ENCODE data around the gene TNFRSF13B. TPM values are rescaled to one million over a fixed set of nuclear protein-coding genes. Genes with fewer than 3 reads are reported as not detected.

Gene TNFRSF13B
- total RNA-seq, 2 donors from 2014 or later = not detected

- DNase-seq (ENCODE audit: low spot score) (no peak), ATAC-seq (ENCODE audit: insufficient number of reproducible peaks, low FRiP score, low read depth) (no peak)
- no peaks in the 10 kb centered on the region for H3K9me3 ChIP-seq
- H3K4me1 ChIP-seq (ENCODE audit: control insufficient read depth in 1 of 2, low read depth in 2 of 2) = no peaks in the 10 kb centered on the region
- no peaks in the 10 kb centered on the region for H3K27me3 ChIP-seq (replicated peaks; ENCODE audit: insufficient read depth)
- no peak overlapping the region for H3K27ac ChIP-seq
- H3K36me3 ChIP-seq = no peaks in the 10 kb centered on the region
- TF ChIP-seq, protein P1, sequence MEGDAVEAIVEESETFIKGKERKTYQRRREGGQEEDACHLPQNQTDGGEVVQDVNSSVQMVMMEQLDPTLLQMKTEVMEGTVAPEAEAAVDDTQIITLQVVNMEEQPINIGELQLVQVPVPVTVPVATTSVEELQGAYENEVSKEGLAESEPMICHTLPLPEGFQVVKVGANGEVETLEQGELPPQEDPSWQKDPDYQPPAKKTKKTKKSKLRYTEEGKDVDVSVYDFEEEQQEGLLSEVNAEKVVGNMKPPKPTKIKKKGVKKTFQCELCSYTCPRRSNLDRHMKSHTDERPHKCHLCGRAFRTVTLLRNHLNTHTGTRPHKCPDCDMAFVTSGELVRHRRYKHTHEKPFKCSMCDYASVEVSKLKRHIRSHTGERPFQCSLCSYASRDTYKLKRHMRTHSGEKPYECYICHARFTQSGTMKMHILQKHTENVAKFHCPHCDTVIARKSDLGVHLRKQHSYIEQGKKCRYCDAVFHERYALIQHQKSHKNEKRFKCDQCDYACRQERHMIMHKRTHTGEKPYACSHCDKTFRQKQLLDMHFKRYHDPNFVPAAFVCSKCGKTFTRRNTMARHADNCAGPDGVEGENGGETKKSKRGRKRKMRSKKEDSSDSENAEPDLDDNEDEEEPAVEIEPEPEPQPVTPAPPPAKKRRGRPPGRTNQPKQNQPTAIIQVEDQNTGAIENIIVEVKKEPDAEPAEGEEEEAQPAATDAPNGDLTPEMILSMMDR (IDR thresholded peaks at IDR 0.05) = no peak
- H3K4me3 ChIP-seq = no peak overlapping the region
Observed at GRCh38 chr17:16935786-16936185, 36.1 kb downstream of the TNFRSF13B start.

DNA sequence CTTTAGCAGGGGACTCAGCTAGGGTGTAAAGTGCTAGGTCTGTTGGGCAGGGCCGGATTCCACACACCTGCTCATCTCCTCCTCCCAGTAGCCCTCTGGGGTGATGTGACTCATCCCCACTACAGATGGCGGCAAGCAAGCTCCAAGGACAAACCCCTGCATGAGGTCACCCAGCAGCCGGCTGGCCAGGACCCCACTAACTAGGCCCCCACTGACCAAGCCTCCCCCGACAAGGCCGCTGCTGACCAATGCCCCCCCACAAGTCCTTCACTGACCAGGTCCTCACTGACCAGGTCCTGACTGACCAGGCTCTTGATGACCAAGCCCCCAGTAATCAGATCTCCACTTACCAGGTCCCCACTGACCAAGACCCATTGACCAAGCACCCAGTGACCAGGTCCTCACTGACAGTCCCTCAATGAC is 36.7 kb downstream of the TNFRSF13B start:
- H3K9me3 ChIP-seq = no peaks in the 10 kb centered on the region
- no peaks in the 10 kb centered on the region for H3K36me3 ChIP-seq
- no peak overlapping the region for H3K4me3 ChIP-seq
- ATAC-seq (ENCODE audit: insufficient number of reproducible peaks, low FRiP score, low read depth) (no peak), DNase-seq (ENCODE audit: low spot score) (no peak)
- H3K4me1 ChIP-seq (ENCODE audit: control insufficient read depth in 1 of 2, low read depth in 2 of 2) = no peaks in the 10 kb centered on the region
- H3K27ac ChIP-seq = no peak overlapping the region
- H3K27me3 ChIP-seq (replicated peaks; ENCODE audit: insufficient read depth) = no peaks in the 10 kb centered on the region
- TF ChIP-seq, protein P1 (IDR thresholded peaks at IDR 0.05) = no peak

GRCh38 chr17:16934836-16935235 is 37.1 kb downstream of the TNFRSF13B start:
- Histone ChIP-seq H3K9me3 (no peaks in the 10 kb centered on the region), H3K27me3 (replicated peaks; ENCODE audit: insufficient read depth) (no peaks in the 10 kb centered on the region), H3K27ac (no peak overlapping the region), H3K36me3 (no peaks in the 10 kb centered on the region), H3K4me1 (ENCODE audit: control insufficient read depth in 1 of 2, low read depth in 2 of 2) (no peaks in the 10 kb centered on the region), H3K4me3 (no peak overlapping the region)
- TF ChIP-seq, protein P1 (IDR thresholded peaks at IDR 0.05) = no peak
- no peak for ATAC-seq (ENCODE audit: insufficient number of reproducible peaks, low FRiP score, low read depth)
- DNase-seq (ENCODE audit: low spot score) = no peak

- DNase-seq (ENCODE audit: low spot score) = no peak
- Histone ChIP-seq H3K36me3 (no peaks in the 10 kb centered on the region), H3K9me3 (no peaks in the 10 kb centered on the region), H3K27ac (no peak overlapping the region), H3K4me3 (no peak overlapping the region), H3K4me1 (ENCODE audit: control insufficient read depth in 1 of 2, low read depth in 2 of 2) (no peaks in the 10 kb centered on the region), H3K27me3 (replicated peaks; ENCODE audit: insufficient read depth) (no peaks in the 10 kb centered on the region)
- TF ChIP-seq, protein P1 (IDR thresholded peaks at IDR 0.05) = no peak
- ATAC-seq (ENCODE audit: insufficient number of reproducible peaks, low FRiP score, low read depth) = no peak
Observed at GRCh38 chr17:16934133-16934795, 37.7 kb downstream of the TNFRSF13B start.

DNA sequence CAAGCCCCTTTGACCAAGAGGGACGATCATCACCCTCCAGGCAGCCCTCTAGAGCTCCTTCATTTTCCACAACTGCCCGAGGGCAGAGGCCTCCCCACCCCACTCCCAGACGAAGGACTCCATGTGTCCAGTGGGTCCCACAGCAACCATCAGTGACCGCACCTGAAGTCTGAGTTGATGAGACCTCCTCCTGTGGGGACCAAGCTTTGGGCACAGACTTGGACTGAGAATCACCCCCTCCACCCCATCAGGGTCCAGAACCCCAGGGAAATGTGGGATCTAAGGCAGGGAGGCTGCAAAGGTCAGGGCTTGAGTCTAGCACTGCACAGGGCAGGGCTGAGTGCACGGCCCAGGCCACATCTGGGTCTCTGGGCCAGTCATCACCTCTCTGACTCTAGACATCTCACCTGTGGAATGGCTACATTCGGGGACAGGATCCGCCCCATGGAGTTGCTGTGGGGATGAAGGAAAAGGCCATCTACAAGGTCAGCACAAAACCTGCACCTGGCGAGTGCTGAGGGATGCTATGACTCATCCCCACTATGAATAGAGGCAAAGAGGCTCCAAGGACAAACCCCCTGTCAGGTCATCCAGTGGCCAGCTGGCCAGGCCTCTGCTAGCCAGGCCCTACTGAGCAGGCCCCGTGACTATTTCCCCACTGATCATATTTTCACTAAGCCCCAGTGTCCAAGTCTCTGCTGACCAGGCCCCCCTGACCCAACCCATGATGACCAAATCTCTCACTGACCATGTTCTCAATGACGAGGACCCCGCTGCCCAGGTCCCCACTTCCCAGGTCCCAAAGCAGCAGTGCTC is 38.4 kb downstream of the TNFRSF13B start:
- H3K27me3 ChIP-seq (replicated peaks; ENCODE audit: insufficient read depth) = no peaks in the 10 kb centered on the region
- TF ChIP-seq, protein P1 (IDR thresholded peaks at IDR 0.05) = no peak
- H3K4me3 ChIP-seq = no peak overlapping the region
- ATAC-seq (ENCODE audit: insufficient number of reproducible peaks, low FRiP score, low read depth) (no peak), DNase-seq (ENCODE audit: low spot score) (no peak)
- H3K36me3 ChIP-seq = no peaks in the 10 kb centered on the region
- H3K4me1 ChIP-seq (ENCODE audit: control insufficient read depth in 1 of 2, low read depth in 2 of 2) = no peaks in the 10 kb centered on the region
- no peak overlapping the region for H3K27ac ChIP-seq
- H3K9me3 ChIP-seq = no peaks in the 10 kb centered on the region
